OCI-LY7 (cell line): Measurements from ENCODE around the gene PDXK. TPM values are rescaled to one million over a fixed set of nuclear protein-coding genes. Genes with fewer than 3 reads are reported as not detected.

Experiments
- BruUV-seq: library from RNA; stranded (reverse); fragments of 400-500 nt; replicated peaks from 2 replicates; lab custom pipeline; 2021; lab: Mats Ljungman, UMichigan
- CTCF ChIA-PET: fragments of 300-600 bp; sonication (Branson Sonifier 250); formaldehyde crosslinking; loops from one replicate; lab custom pipeline; 2022; ENCODE audit warnings: antibody characterized with exemption; ENCODE audit not compliant: unreplicated experiment; lab: Charles Lee
- POLR2A ChIA-PET: fragments of 300-600 bp; sonication (Branson Sonifier 250); formaldehyde crosslinking; loops from one replicate; lab custom pipeline; 2022; ENCODE audit warnings: antibody characterized with exemption; lab: Charles Lee
- DNase-seq: peaks from one replicate; pipeline ENCODE4 v3.0.0-alpha.2; 2015; ENCODE audit warnings: low spot score
- H2AFZ ChIP-seq: fragments of 200-600 bp; sonication (generic), shearing (Covaris generic); 2 replicates; pipeline ENCODE4 v1.6.1; 2014; ENCODE audit warnings: mild to moderate bottlenecking, antibody characterized with exemption, low read length, moderate library complexity
- H3K27ac ChIP-seq: fragments of 200-600 bp; sonication (generic); 2 replicates; pipeline ENCODE4 v1.5.1; 2014; ENCODE audit warnings: mixed run types, low read depth, mild to moderate bottlenecking, moderate library complexity, low read length, inconsistent platforms; ENCODE audit not compliant: poor library complexity, severe bottlenecking
- H3K36me3 ChIP-seq: fragments of 200-600 bp; sonication (generic); 2 replicates; pipeline ENCODE4 v1.6.1; 2014; ENCODE audit warnings: mild to moderate bottlenecking, antibody characterized with exemption, low read length, moderate library complexity, mixed read lengths; ENCODE audit not compliant: insufficient read depth
- H3K4me1 ChIP-seq: fragments of 200-600 bp; sonication (generic); 2 replicates; pipeline ENCODE4 v1.5.1; 2014; ENCODE audit warnings: mild to moderate bottlenecking, low read length; ENCODE audit not compliant: insufficient read depth, poor library complexity, severe bottlenecking
- H3K4me2 ChIP-seq: fragments of 200-600 bp; sonication (generic); 2 replicates; pipeline ENCODE4 v1.6.1; 2014; ENCODE audit warnings: mild to moderate bottlenecking, low read length
- H3K4me3 ChIP-seq: fragments of 200-600 bp; sonication (generic); 2 replicates; pipeline ENCODE4 v1.5.1; 2014; ENCODE audit warnings: mild to moderate bottlenecking, low read depth, low read length; ENCODE audit not compliant: poor library complexity, severe bottlenecking
- H3K79me2 ChIP-seq: fragments of 200-600 bp; sonication (generic); 2 replicates; pipeline ENCODE4 v1.6.1; 2016; ENCODE audit warnings: low read depth, mild to moderate bottlenecking, low read length, moderate library complexity, mixed read lengths; ENCODE audit not compliant: insufficient read depth
- H3K9me2 ChIP-seq: fragments of 200-600 bp; sonication (generic); 2 replicates; pipeline ENCODE4 v1.6.1; 2016; ENCODE audit warnings: mild to moderate bottlenecking, low read length, mixed read lengths; ENCODE audit not compliant: insufficient read depth
- H3K9me3 ChIP-seq: fragments of 200-600 bp; sonication (generic); 2 replicates; pipeline ENCODE4 v1.6.1; 2014; ENCODE audit warnings: mild to moderate bottlenecking, mixed run types, low read length, mixed read lengths
- H4K20me1 ChIP-seq: fragments of 200-600 bp; sonication (generic); 2 replicates; pipeline ENCODE4 v1.6.1; 2014; ENCODE audit warnings: mild to moderate bottlenecking, antibody characterized with exemption, low read length, moderate library complexity, mixed read lengths; ENCODE audit not compliant: insufficient read depth
- EZH2phosphoT487 ChIP-seq: fragments of 200-600 bp; sonication (generic); IDR thresholded peaks from 2 replicates; pipeline ENCODE4 v1.6.1; 2018; ENCODE audit warnings: low read depth, borderline replicate concordance, mild to moderate bottlenecking, mixed run types, antibody characterized with exemption, low read length, moderate library complexity, mixed read lengths
- intact Hi-C: fragments of 100-400 bp; cut with micrococcal nuclease; formaldehyde crosslinking; loops from one replicate; pipeline ENCODE4 v1.10.0; 2022; ENCODE audit not compliant: unreplicated experiment
- total RNA-seq, 2 experiments: library from RNA; depleted of rRNA in 1 of 2; stranded (reverse); fragments of >200 nt in 1 of 2; shearing (Covaris generic) in 1 of 2; gene quantifications; 2 replicates each; pipeline ENCODE4 v1.2.3, GENCODE V29; 2014 to 2022
- TF ChIP-seq, protein P1 (sequence below): fragments of 200-600 bp; sonication (generic); conservative IDR thresholded peaks from 2 replicates; pipeline ENCODE4 v1.5.1; 2014; ENCODE audit warnings: mild to moderate bottlenecking, antibody characterized with exemption, low read length, moderate library complexity, mixed read lengths

PDXK gene
- total RNA-seq, 2 experiments from 2014 or later, result 32.8 to 67.0 TPM

- Histone ChIP-seq H3K79me2 (no peaks in the 10 kb centered on the region), H3K4me2 (peak overlapping the region; percentile 79), H3K9me3 (no peaks in the 10 kb centered on the region), H4K20me1 (no peaks in the 10 kb centered on the region), H3K36me3 (peaks cover 22% of the 10 kb centered on the region), H3K9me2 (no peaks in the 10 kb centered on the region), H3K4me3 (peak overlapping the region; percentile 90), H3K27ac (no peak overlapping the region), H3K4me1 (peaks cover 27% of the 10 kb centered on the region), H2AFZ (peak overlapping the region; percentile 60; the same call in 1 of the 2 replicates)
- CTCF ChIA-PET, result no interaction called here
- BruUV-seq, result no TSS peak
- DNase-seq, result no peak
- POLR2A ChIA-PET, result no interaction called here
- intact Hi-C loops, result loop anchor here (5.0 to 10.0 kb wide), 2 partner anchors 58 to 110 kb away; partner anchors contain the start of gene PDXK
- TF ChIP-seq, protein P1, sequence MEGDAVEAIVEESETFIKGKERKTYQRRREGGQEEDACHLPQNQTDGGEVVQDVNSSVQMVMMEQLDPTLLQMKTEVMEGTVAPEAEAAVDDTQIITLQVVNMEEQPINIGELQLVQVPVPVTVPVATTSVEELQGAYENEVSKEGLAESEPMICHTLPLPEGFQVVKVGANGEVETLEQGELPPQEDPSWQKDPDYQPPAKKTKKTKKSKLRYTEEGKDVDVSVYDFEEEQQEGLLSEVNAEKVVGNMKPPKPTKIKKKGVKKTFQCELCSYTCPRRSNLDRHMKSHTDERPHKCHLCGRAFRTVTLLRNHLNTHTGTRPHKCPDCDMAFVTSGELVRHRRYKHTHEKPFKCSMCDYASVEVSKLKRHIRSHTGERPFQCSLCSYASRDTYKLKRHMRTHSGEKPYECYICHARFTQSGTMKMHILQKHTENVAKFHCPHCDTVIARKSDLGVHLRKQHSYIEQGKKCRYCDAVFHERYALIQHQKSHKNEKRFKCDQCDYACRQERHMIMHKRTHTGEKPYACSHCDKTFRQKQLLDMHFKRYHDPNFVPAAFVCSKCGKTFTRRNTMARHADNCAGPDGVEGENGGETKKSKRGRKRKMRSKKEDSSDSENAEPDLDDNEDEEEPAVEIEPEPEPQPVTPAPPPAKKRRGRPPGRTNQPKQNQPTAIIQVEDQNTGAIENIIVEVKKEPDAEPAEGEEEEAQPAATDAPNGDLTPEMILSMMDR, result no peak
- TF ChIP-seq EZH2phosphoT487, result no peak
These were observed 56.3 kb downstream of the PDXK start for GRCh38 chr21:43775190-43775589.

GRCh38 chr21:43775795-43776430, 57.0 kb downstream of the PDXK start, which contains the start of gene CSTB:
TSS of gene CSTB (minus strand) at chr21:43776308. CDS start at chr21:43776269, 39 bp downstream.
- TF ChIP-seq EZH2phosphoT487, result no peak
- TF ChIP-seq, protein P1, result peak; percentile 35; the same call in 1 of the 2 replicates
- H3K27ac ChIP-seq, result peak within 1 kb of the TSS; percentile 48
- H3K36me3 ChIP-seq, result peaks cover 22% of the 10 kb centered on the region
- DNase-seq, result peak; percentile 80
- no TSS peak for BruUV-seq
- no peaks in the 10 kb centered on the region for H4K20me1 ChIP-seq
- H3K4me1 ChIP-seq, result peaks cover 27% of the 10 kb centered on the region
- POLR2A ChIA-PET, result no interaction called here
- H3K9me3 ChIP-seq, result no peaks in the 10 kb centered on the region
- no peaks in the 10 kb centered on the region for H3K79me2 ChIP-seq
- CTCF ChIA-PET, result no interaction called here
- intact Hi-C loops, result loop anchor here (5.0 to 10.0 kb wide), 2 partner anchors 59 to 111 kb away; partner anchors contain the start of gene PDXK
- H3K9me2 ChIP-seq, result no peaks in the 10 kb centered on the region
- H3K4me2 ChIP-seq, result peak within 1 kb of the TSS; percentile 79
- peak within 1 kb of the TSS; percentile 60 for H2AFZ ChIP-seq
- peak within 1 kb of the TSS; percentile 90 for H3K4me3 ChIP-seq

GRCh38 chr21:43777953-43778352, 59.0 kb downstream of the PDXK start:
- no peaks in the 10 kb centered on the region for H4K20me1 ChIP-seq
- ChIA-PET CTCF (no interaction called here), POLR2A (no interaction called here)
- no peaks in the 10 kb centered on the region for H3K9me2 ChIP-seq
- H3K4me2 ChIP-seq, result no peak overlapping the region
- TF ChIP-seq EZH2phosphoT487, result no peak
- TF ChIP-seq, protein P1, result no peak
- H2AFZ ChIP-seq, result no peak overlapping the region
- H3K4me3 ChIP-seq, result no peak overlapping the region
- BruUV-seq, result no TSS peak
- no peaks in the 10 kb centered on the region for H3K79me2 ChIP-seq
- intact Hi-C loops, result loop anchor here (5.0 to 10.0 kb wide), 2 partner anchors 61 to 113 kb away; partner anchors contain the start of gene PDXK
- H3K27ac ChIP-seq, result no peak overlapping the region
- no peaks in the 10 kb centered on the region for H3K9me3 ChIP-seq
- H3K4me1 ChIP-seq, result peaks cover 33% of the 10 kb centered on the region
- no peak for DNase-seq
- H3K36me3 ChIP-seq, result peaks cover 19% of the 10 kb centered on the region
